Urinary bladder (tissue), 4 donors: ENCODE measurements around the gene MBTPS2. TPM values are rescaled to one million over a fixed set of nuclear protein-coding genes. Genes with fewer than 3 reads are reported as not detected.
"Not testable (repeated sequence)": the region's sequence is repeated elsewhere in the genome, so short reads cannot be mapped to it uniquely, and the experiment has no call there.

ENCODE experiments used
- DNase-seq: peaks from one replicate; pipeline ENCODE4 v3.0.0-alpha.2; 2015; ENCODE audit errors: extremely low spot score
- H3K27ac ChIP-seq: one replicate; pipeline ENCODE4 v1.5.1; 2013; ENCODE audit warnings: low read depth, mild to moderate bottlenecking, moderate library complexity
- H3K36me3 ChIP-seq: one replicate; pipeline ENCODE4 v1.6.1; 2013; ENCODE audit warnings: mild to moderate bottlenecking, moderate library complexity; ENCODE audit not compliant: insufficient read depth
- H3K4me1 ChIP-seq: one replicate; pipeline ENCODE4 v1.6.1; 2013; ENCODE audit warnings: mild to moderate bottlenecking, moderate library complexity; ENCODE audit not compliant: insufficient read depth
- H3K4me3 ChIP-seq: one replicate; pipeline ENCODE4 v1.5.1; 2013; ENCODE audit warnings: low read depth, low read length
- WGBS: extraction: QIAGEN DNeasy Blood & Tissue Kit; methylation state at CpG from one replicate; pipeline ENCODE4 v1.1.7; 2013; 5-methylcytosine and 5-hydroxymethylcytosine counted together
- polyA plus RNA-seq: library from polyadenylated mRNA; stranded (reverse); fragments of 200-250 nt; gene quantifications from one replicate; pipeline ENCODE4 v1.2.3, GENCODE V29; 2013
- total RNA-seq: library from RNA; depleted of rRNA; stranded (reverse); fragments of >200 nt; gene quantifications from one replicate; pipeline ENCODE4 v1.2.3, GENCODE V29; 2014
- donor health status: healthy with polysubstance abuse.
- donor health status: healthy.

The MBTPS2 gene
- total and polyA plus RNA-seq, 2 donors, result 10.5 to 20.7 TPM

DNA sequence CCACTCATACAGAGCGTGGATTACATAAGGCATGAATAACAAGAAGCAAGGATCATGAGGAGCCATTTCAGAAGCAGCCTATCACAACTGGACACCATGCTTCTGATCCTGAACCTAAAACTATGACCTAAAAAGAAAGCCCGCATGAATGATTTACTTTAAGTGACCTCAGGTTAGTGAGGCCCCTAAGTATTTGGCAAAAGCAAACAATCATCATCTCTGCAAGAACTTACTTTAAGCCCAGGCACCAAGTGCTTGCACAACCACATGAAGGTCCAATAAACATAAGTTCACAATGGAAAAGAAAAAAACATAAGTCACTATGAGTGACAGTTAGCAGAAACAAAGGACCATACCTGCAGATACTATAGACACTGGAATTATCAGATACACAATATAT lies 7.9 kb upstream of the MBTPS2 start:
- WGBS, result 76% methylated on average over 2 of the region's 2 CpGs

DNA sequence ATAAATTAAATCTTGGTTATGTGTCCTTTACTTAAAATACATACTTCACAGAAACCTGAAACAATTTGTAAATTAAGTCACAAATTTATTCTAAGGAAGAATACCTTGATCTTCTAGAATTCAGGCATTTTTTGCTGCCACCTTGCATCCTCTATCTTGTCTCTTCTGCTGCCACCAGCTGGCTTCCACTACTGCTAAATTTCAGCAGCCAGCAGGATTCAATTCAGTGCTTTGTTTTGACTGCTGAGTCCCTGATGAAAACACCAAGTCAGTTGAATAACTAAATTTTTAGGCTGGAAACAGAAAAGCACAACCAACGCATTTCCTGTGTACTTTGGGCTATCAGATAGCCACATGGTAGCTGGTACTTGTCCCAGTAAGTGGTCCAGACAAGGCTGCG lies 2.4 kb upstream of the MBTPS2 start:
- Histone ChIP-seq H3K27ac (no peak overlapping the region), H3K4me1 (no peaks in the 10 kb centered on the region), H3K4me3 (no peak overlapping the region), H3K36me3 (no peaks in the 10 kb centered on the region)
- WGBS, result 55% methylated on average over 2 of the region's 2 CpGs
- no peak for DNase-seq

More for the DNA sequence above, 7.9 kb upstream of the MBTPS2 start:
- Histone ChIP-seq H3K36me3 (no peaks in the 10 kb centered on the region), H3K4me3 (no peak overlapping the region), H3K4me1 (no peaks in the 10 kb centered on the region), H3K27ac (no peak overlapping the region)
- DNase-seq, result no peak

DNA sequence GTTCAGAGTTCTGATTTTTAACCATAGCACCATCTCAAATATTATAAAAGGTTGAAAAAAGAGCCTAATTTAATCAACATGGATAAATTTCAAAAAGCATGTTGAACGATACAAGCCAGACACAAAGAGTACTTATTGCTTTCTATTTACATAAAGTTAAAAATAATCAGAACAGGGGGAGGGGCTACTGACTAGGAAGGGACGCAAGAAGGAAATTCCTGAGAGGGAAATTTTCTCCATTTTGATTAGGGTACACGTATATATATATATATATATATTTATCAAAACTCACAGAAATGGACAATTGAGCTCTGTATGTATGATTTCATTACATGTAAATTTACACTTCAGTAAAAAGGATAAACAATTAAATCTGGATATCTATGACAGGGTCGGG lies 482 bp upstream of the MBTPS2 start:
- Histone ChIP-seq H3K27ac (no peak overlapping the region), H3K4me3 (peak overlapping the region; percentile 71), H3K4me1 (no peaks in the 10 kb centered on the region), H3K36me3 (no peaks in the 10 kb centered on the region)
- WGBS, result 2% methylated on average over 4 of the region's 4 CpGs
- no peak for DNase-seq

DNA sequence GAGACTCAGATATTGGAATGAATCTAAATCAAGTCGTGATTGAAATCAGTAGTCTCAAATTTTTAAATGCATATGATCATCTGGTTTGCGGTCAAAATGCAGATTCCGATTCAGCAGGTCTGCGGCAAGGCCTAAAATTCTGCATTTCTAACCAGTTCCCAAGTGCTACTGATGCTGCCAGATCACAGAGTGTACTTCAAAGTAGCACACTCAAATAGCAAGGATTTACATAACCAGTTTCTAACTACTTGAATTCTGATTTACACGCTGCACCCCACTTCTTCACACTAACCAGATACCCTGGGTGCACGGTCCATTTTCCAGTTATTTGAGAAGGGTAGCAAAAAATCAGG lies 752 bp downstream of the MBTPS2 start:
- H3K27ac ChIP-seq, result no peak overlapping the region
- peak overlapping the region; percentile 71 for H3K4me3 ChIP-seq
- DNase-seq, result no peak
- no peaks in the 10 kb centered on the region for H3K36me3 ChIP-seq
- WGBS, result 4% methylated on average over 6 of the region's 6 CpGs
- H3K4me1 ChIP-seq, result no peaks in the 10 kb centered on the region

DNA sequence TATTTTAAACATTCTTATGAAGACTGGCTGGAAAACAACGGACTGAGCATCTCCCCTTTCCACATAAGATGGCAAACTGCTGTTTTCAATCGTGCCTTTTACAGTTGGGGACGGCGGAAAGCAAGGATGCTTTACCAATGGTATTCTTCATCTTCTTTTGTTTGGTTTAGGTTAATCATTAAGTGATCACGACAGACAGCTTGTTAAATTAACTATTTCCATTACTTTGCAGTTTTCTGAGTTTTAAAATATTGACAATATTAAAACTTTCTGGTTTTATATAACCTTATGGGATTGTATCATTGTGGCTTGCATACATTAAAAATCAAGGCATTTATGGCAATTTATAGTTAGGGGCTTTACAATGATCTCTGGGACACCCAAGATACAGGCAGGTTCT lies 3.8 kb downstream of the MBTPS2 start:
- DNase-seq, result no peak
- Histone ChIP-seq H3K4me1 (no peaks in the 10 kb centered on the region), H3K4me3 (no peak overlapping the region), H3K36me3 (no peaks in the 10 kb centered on the region), H3K27ac (no peak overlapping the region)
- WGBS, result 52% methylated on average over 5 of the region's 5 CpGs

DNA sequence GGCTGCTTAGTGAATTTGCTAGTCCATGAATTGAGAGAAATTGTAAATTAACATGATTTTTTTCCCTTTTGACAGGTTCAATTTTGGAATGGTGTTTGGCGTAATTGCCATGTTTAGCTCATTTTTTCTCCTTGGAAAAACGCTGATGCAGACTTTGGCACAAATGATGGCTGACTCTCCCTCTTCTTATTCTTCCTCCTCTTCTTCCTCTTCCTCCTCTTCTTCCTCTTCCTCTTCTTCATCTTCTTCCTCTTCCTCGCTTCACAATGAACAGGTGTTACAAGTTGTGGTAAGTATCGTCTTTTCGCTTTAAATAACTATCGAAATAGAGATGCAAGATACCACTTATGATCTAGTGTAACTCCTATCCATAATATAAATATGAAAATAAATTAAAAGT lies 5.7 kb downstream of the MBTPS2 start:
- Histone ChIP-seq H3K27ac (no peak overlapping the region), H3K4me1 (no peaks in the 10 kb centered on the region), H3K4me3 (no peak overlapping the region), H3K36me3 (no peaks in the 10 kb centered on the region)
- 97% methylated on average over 6 of the region's 6 CpGs for WGBS
- no peak for DNase-seq

DNA sequence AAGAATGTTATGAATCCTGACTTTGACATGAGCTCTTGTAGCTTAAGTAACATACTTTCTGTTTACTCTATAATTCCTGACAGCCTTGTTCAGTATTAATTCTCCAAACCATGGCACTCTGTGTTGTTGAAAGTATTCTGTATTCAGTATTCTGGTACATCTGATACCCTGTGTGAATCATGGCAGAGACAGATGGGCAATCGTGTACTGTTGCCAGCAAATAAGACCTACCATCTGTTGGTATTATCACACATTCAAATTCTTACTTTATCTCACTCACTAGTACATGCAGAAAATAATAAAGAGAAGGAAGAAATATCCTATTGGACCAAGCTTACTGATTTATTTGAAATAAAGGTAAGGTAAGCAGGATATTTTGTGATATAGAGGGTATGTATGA lies 7.9 kb downstream of the MBTPS2 start:
- H3K4me1 ChIP-seq, result no peaks in the 10 kb centered on the region
- 79% methylated on average over 1 of the region's 1 CpG for WGBS
- DNase-seq, result no peak
- H3K27ac ChIP-seq, result no peak overlapping the region
- H3K4me3 ChIP-seq, result no peak overlapping the region
- no peaks in the 10 kb centered on the region for H3K36me3 ChIP-seq

DNA sequence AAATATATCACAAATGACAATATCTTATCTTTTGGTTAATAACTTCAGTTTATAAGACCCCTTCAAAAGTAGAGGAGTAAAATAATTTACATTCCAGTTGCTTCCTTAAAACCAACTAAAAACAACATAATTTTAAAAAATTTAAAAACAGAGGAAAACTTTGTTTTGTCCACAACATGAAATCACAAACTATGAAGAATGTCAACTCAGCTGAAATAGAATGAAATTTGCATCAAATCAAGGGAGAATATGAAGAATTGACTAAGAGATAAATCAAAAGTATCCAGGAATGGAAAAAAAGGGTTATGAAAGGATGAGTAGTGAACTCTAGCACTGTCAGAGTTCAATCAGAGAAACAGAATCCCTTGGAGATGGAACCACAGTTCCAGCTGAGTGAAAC lies 14.2 kb downstream of the MBTPS2 start:
- Histone ChIP-seq H3K27ac (no peak overlapping the region), H3K4me3 (no peak overlapping the region), H3K4me1 (no peaks in the 10 kb centered on the region), H3K36me3 (peaks cover 2% of the 10 kb centered on the region)
- no peak for DNase-seq

DNA sequence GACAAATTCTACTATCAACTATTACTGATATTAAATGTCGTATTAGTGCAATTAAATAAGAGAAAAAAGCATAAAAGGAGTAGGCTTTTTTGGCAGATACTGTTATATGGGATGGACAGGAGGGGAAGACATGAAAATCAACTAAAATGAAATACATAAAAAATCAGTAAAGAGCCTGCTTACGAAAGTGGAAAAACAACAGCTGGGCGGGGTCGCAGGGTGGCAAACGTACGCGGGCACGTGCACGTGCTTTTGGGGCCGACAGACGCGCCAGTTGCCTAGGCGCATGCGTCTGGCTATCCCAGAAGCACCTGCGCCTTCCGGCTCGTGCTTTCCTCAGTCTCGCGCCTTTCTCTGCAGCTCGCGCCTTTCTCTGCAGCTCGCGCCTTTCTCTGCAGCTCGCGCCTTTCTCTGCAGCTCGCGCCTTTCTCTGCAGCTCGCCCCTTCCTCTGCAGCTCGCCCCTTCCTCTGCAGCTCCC lies 16.6 kb downstream of the MBTPS2 start, which contains the start of gene YY2:
TSS of gene YY2 (plus strand) at position 51 of the 479 bp plus-strand sequence. CDS start 498 bp downstream, outside the sequence.
- WGBS, result 97% methylated on average over 29 of the region's 29 CpGs
- H3K27ac ChIP-seq, result no peak within 1 kb of the TSS
- H3K4me3 ChIP-seq, result no peak within 1 kb of the TSS
- DNase-seq, result no peak
- H3K36me3 ChIP-seq, result peaks cover 2% of the 10 kb centered on the region
- no peaks in the 10 kb centered on the region for H3K4me1 ChIP-seq

DNA sequence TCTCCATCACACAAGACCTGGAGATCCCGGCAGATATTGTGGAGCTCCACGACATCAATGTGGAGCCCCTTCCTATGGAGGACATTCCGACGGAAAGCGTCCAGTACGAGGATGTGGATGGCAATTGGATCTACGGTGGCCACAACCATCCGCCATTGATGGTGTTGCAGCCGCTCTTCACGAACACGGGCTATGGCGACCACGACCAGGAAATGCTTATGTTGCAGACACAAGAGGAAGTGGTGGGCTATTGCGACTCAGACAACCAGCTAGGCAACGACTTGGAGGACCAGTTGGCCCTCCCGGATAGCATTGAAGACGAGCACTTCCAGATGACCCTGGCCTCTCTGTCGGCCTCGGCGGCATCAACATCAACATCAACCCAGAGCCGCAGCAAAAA lies 17.1 kb downstream of the MBTPS2 start:
- Histone ChIP-seq H3K27ac (no peak overlapping the region), H3K36me3 (peaks cover 2% of the 10 kb centered on the region), H3K4me3 (no peak overlapping the region), H3K4me1 (no peaks in the 10 kb centered on the region)
- 97% methylated on average over 21 of the region's 21 CpGs for WGBS
- DNase-seq, result no peak

DNA sequence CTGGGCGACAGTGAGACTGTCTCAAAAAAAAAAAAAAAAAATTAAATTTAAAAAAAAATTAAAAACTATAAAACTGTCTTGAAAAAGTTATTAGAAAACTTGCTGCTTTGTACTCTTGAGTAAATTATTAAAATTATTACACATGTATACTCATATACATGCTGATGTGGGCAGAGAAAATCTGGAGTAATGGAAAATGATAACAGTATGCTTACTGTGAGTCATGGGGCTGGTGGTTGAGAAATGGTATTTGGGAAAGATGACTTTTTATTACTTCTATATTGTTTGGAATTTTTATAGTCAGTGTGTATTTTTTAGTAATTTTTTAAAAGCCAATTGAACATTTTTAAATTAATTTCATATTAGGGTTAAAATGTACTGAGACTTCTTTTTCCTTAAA lies 23.8 kb downstream of the MBTPS2 start:
- Histone ChIP-seq H3K36me3 (no peaks in the 10 kb centered on the region), H3K4me3 (no peak overlapping the region), H3K4me1 (no peaks in the 10 kb centered on the region), H3K27ac (no peak overlapping the region)
- DNase-seq, result no peak
- 100% methylated on average over 1 of the region's 1 CpG for WGBS

DNA sequence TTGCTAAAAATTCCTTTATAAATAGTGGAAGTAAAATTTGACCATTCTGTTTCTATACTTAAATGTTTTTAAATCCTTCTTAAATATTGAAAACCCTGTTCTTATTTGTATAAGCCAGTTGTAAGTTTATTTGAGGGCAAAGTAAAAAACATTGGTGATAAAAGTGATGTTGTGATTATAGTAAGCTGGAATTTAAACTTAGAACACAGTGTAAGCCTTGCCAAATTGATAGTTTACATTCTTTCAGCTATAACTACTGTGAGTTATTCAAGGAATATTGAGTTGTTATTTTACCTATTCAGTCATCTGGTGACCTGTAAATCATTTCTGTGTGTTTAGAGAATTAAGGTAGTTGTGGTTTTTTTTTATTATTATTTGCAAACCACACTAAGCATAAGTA lies 26.0 kb downstream of the MBTPS2 start:
- no peak for DNase-seq
- no peak overlapping the region for H3K27ac ChIP-seq
- no peaks in the 10 kb centered on the region for H3K4me1 ChIP-seq
- H3K4me3 ChIP-seq, result no peak overlapping the region
- H3K36me3 ChIP-seq, result no peaks in the 10 kb centered on the region

DNA sequence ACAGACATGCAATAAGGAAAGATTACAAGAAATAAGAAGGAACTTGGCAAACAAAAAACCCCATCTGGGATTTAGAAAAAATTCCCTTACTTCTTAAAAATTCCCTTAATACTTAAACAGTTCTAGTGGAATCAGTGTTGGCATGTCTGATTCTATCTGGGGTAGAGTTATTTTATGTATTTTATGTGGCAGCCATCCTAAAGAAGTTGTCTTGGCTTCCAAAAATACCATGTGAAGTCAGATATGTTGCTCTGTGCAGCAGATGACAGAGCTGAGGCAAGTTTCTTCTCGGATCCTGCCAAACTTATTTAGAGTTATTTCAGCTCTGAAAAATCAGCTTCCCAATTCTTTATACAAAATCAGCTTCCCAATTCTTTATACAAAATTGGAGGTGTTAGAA lies 31.1 kb downstream of the MBTPS2 start:
- H3K36me3 ChIP-seq, result no peaks in the 10 kb centered on the region
- no peaks in the 10 kb centered on the region for H3K4me1 ChIP-seq
- H3K27ac ChIP-seq, result no peak overlapping the region
- WGBS, result 30% methylated on average over 1 of the region's 1 CpG
- H3K4me3 ChIP-seq, result no peak overlapping the region
- DNase-seq, result no peak

DNA sequence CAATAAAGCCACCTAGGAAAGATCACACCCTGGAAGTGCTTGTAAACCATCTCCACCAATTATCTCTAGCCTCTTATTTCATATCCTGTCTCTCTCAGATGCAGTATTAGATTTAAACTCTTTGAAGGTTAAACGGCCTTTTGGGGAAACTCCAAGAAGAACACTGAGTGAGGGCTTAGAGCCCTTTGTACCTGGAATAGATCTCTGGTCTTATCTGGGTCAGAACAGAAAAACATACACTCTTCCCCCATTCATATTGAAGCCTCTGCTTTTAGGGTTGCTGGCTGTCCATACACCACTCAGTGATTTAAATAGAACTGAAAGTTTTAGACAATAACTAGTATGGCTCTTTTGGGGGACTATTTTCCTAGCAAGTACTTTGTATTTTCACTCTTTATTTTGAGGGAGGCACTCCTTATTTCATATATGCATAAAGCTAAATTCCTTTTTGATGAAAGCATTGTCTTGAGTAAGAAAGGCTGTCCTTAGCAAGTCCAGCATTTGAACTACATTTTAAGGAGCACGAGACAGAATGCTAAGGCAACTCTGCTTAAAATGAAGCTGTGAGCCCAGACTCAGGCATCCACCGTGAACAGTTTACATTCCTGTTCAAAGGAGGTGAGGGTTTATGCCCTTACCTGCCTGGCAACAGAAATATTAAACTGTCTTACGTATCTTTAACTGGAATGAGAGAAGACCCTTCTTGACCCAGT lies 33.8 kb downstream of the MBTPS2 start:
- DNase-seq, result no peak
- Histone ChIP-seq H3K27ac (no peak overlapping the region), H3K36me3 (no peaks in the 10 kb centered on the region), H3K4me1 (no peaks in the 10 kb centered on the region), H3K4me3 (no peak overlapping the region)
- 44% methylated on average over 4 of the region's 4 CpGs for WGBS

DNA sequence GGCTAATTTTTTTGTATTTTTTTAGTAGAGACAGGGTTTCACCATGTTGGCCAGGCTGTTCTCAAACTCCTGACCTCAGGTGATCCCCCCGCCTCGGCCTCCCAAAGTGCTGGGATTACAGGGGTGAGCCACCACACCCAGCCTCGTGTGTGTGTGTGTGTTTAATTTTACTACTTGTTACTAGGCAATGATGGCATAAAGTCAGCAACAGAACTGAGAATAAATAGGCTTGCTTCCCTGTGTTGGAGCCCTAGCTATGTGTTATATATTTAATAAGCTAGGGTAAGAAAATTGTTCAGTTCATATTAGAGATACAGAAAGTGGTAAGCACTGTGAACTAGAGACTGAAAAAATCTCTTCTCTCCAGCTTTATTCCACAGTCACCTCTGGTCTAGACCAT lies 34.8 kb downstream of the MBTPS2 start:
- not testable (repeated sequence) for H3K4me3 ChIP-seq, H3K27ac ChIP-seq, H3K4me1 ChIP-seq, H3K36me3 ChIP-seq, DNase-seq
- WGBS, result 68% methylated on average over 3 of the region's 3 CpGs
